Panc1 (cell line): ENCODE results near the gene SHANK1. TPM values are rescaled to one million over a fixed set of nuclear protein-coding genes. Genes with fewer than 3 reads are reported as not detected.

ENCODE experiments used
- ATAC-seq: fragments of 200-7000 bp; cut with Tn5 transposase; 2 replicates; pipeline ENCODE4 v1.9.1; 2020; ENCODE audit warnings: mild to moderate bottlenecking, moderate library complexity
- BruUV-seq: library from RNA; stranded (reverse); fragments of 400-500 nt; replicated peaks from 2 replicates; lab custom pipeline; 2021; lab: Mats Ljungman, UMichigan
- CTCF ChIA-PET: fragments of 300-600 bp; sonication (Branson Sonifier 250); formaldehyde crosslinking; loops from one replicate; lab custom pipeline; 2022; ENCODE audit warnings: antibody characterized with exemption; lab: Charles Lee
- POLR2A ChIA-PET: fragments of 300-600 bp; sonication (Branson Sonifier 250); formaldehyde crosslinking; loops from one replicate; lab custom pipeline; 2022; ENCODE audit warnings: antibody characterized with exemption; lab: Charles Lee
- DNase-seq: peaks from one replicate; pipeline ENCODE4 v3.0.0-alpha.2; 2010; ENCODE audit warnings: low read depth, low spot score
- H3K27ac ChIP-seq: 2 replicates; pipeline ENCODE4 v1.5.1; 2011; ENCODE audit warnings: mild to moderate bottlenecking, low read length, inconsistent platforms
- H3K27me3 ChIP-seq: fragments of 200-500 bp; sonication (Bioruptor generic); 2 replicates; pipeline ENCODE4 v1.6.0; 2014; ENCODE audit warnings: low read length, inconsistent platforms; ENCODE audit not compliant: control insufficient read depth, insufficient read depth
- H3K36me3 ChIP-seq: fragments of 200-500 bp; sonication (Bioruptor generic); 2 replicates; pipeline ENCODE4 v1.5.1; 2014; ENCODE audit warnings: inconsistent platforms, mild to moderate bottlenecking, low read length, moderate library complexity; ENCODE audit not compliant: control insufficient read depth, insufficient read depth
- H3K4me1 ChIP-seq: 2 replicates; pipeline ENCODE4 v1.5.1; 2011; ENCODE audit warnings: inconsistent platforms, mild to moderate bottlenecking, low read length, moderate library complexity; ENCODE audit not compliant: control insufficient read depth, insufficient read depth
- H3K4me3 ChIP-seq, 2 experiments: 2 replicates each; pipeline ENCODE4 v1.5.1; 2011 to 2012; ENCODE audit warnings: low read depth in 2 of 2, low read length in 2 of 2, mild to moderate bottlenecking in 2 of 2, inconsistent platforms in 1 of 2, moderate library complexity in 1 of 2
- H3K9me3 ChIP-seq: fragments of 200-500 bp; sonication (Bioruptor generic); 2 replicates; pipeline ENCODE4 v1.5.1; 2014; ENCODE audit warnings: low read depth, mild to moderate bottlenecking, inconsistent platforms, low read length, moderate library complexity; ENCODE audit not compliant: control insufficient read depth, insufficient read depth
- POLR2AphosphoS5 ChIP-seq: IDR thresholded peaks from 2 replicates; pipeline ENCODE4 v1.6.1; 2012; ENCODE audit warnings: mild to moderate bottlenecking, low read depth, low read length, moderate library complexity
- SIN3A ChIP-seq: IDR thresholded peaks from 2 replicates; pipeline ENCODE4 v1.6.1; 2012; ENCODE audit warnings: low read depth, mild to moderate bottlenecking, low read length, moderate library complexity, borderline replicate concordance; ENCODE audit not compliant: insufficient read depth
- TCF7L2 ChIP-seq: IDR thresholded peaks from 2 replicates; pipeline ENCODE4 v1.6.1; 2011; ENCODE audit warnings: mild to moderate bottlenecking, low read depth, low read length, inconsistent platforms
- in situ Hi-C: cut with HindIII; loops from 2 replicates; pipeline ENCODE4 v1.10.0; 2016; ENCODE audit warnings: low sequenced_read_pairs, low pct_unique_long_range_greater_than_20kb
- intact Hi-C: fragments of 100-400 bp; cut with micrococcal nuclease; formaldehyde crosslinking; loops from one replicate; pipeline ENCODE4 v1.10.0; 2022; ENCODE audit not compliant: unreplicated experiment
- total RNA-seq: library from RNA; stranded (reverse); gene quantifications from one replicate; pipeline ENCODE4 v1.2.1, GENCODE V29; 2021; ENCODE audit not compliant: unreplicated experiment
- TF ChIP-seq, protein P1 (sequence below), 2 experiments: IDR thresholded peaks; 2 replicates each; pipeline ENCODE4 v1.6.1; 2011 to 2012; ENCODE audit warnings: low read depth in 2 of 2, control low read depth in 1 of 2, low read length in 1 of 2, mild to moderate bottlenecking in 1 of 2, moderate library complexity in 1 of 2; ENCODE audit not compliant: insufficient read depth in 1 of 2
- TF ChIP-seq, protein P2 (sequence below): fragments of 450-650 bp; IDR thresholded peaks from 2 replicates; pipeline ENCODE4 v1.5.1; 2017; ENCODE audit warnings: mild to moderate bottlenecking

SHANK1 gene
- total RNA-seq, 1 experiment from 2014 or later: not detected

DNA sequence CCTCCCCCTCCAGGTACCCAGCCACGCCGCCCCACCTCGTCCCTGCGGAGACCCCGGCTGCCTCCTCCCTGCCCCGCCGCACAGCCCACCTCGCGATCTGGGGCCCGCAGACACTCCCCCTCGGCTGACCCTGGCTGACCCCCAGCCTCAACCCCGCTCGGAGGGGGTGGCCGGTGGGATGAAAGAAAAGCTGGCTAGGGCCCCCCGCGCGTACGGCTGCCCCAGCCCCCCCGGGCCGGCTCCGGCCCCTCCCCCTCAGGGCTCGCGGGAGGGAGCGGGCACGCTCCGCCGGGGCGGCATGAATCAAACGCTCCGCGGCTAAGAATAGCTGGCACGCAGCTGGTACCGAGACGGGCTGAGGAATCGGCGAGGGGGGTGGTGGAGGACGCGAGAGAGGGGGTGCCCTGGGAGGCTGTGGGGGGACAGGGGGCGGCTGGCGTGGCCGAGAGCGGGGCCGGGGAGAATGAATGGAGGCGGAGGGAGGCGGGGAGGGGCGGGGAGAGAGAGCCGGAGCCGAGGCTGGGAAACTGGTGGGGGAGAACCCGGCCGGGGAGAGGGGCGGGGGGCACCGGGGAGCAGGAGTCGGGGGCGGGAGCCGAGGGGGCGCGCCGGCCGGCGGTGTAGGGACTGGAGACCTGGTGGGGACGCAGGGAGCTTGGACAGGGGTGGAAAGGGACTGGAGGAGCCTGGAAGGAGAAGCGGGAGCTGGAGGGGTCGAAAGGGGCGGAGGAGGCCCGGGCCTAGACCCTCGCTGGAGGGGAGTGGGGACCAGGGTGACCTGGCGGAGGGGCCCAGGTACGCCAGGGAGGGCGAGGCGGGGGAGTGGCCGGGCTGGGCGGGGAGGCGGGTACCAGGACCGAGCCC lies 1.1 kb downstream of the SHANK1 start:
- CTCF ChIA-PET: interaction anchor here (0.5 kb wide), 1 partner anchor 30 kb away, joined by 17 read pairs; no protein-coding TSS in a partner anchor
- peaks cover 2% of the 10 kb centered on the region; the same call in 1 of the 2 replicates for H3K27me3 ChIP-seq
- in situ Hi-C loops: no loop called here

DNA sequence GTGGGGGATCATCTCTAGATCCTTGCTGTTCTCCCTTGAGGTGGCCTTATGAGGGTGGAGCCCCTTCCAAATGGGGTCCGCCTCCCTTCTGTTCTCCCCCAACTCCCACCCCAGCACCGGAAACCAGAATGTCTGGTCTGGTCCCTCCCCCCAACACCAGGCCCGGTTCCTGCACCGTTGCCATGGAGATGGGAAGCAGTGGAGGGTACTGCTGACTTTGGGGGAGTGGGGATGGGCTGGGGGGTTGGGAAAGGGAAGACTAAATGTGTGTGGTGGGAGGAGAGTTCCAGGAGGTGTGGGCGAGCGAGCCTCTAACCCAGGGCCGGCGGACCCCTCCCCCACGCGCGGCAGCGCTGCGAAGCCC lies 1.7 kb downstream of the SHANK1 start:
- no peak overlapping the region for H3K4me3 ChIP-seq
- ChIA-PET POLR2A (no interaction called here), CTCF (no interaction called here)
- H3K4me1 ChIP-seq: no peaks in the 10 kb centered on the region
- H3K9me3 ChIP-seq: no peaks in the 10 kb centered on the region
- TF ChIP-seq TCF7L2 (no peak), SIN3A (no peak), POLR2AphosphoS5 (no peak)
- TF ChIP-seq, protein P1, sequence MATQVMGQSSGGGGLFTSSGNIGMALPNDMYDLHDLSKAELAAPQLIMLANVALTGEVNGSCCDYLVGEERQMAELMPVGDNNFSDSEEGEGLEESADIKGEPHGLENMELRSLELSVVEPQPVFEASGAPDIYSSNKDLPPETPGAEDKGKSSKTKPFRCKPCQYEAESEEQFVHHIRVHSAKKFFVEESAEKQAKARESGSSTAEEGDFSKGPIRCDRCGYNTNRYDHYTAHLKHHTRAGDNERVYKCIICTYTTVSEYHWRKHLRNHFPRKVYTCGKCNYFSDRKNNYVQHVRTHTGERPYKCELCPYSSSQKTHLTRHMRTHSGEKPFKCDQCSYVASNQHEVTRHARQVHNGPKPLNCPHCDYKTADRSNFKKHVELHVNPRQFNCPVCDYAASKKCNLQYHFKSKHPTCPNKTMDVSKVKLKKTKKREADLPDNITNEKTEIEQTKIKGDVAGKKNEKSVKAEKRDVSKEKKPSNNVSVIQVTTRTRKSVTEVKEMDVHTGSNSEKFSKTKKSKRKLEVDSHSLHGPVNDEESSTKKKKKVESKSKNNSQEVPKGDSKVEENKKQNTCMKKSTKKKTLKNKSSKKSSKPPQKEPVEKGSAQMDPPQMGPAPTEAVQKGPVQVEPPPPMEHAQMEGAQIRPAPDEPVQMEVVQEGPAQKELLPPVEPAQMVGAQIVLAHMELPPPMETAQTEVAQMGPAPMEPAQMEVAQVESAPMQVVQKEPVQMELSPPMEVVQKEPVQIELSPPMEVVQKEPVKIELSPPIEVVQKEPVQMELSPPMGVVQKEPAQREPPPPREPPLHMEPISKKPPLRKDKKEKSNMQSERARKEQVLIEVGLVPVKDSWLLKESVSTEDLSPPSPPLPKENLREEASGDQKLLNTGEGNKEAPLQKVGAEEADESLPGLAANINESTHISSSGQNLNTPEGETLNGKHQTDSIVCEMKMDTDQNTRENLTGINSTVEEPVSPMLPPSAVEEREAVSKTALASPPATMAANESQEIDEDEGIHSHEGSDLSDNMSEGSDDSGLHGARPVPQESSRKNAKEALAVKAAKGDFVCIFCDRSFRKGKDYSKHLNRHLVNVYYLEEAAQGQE (IDR thresholded peaks at IDR 0.05; ENCODE audit: insufficient read depth in 1 of 2, low read depth in 2 of 2, low read length in 1 of 2): no peak
- TF ChIP-seq, protein P2, sequence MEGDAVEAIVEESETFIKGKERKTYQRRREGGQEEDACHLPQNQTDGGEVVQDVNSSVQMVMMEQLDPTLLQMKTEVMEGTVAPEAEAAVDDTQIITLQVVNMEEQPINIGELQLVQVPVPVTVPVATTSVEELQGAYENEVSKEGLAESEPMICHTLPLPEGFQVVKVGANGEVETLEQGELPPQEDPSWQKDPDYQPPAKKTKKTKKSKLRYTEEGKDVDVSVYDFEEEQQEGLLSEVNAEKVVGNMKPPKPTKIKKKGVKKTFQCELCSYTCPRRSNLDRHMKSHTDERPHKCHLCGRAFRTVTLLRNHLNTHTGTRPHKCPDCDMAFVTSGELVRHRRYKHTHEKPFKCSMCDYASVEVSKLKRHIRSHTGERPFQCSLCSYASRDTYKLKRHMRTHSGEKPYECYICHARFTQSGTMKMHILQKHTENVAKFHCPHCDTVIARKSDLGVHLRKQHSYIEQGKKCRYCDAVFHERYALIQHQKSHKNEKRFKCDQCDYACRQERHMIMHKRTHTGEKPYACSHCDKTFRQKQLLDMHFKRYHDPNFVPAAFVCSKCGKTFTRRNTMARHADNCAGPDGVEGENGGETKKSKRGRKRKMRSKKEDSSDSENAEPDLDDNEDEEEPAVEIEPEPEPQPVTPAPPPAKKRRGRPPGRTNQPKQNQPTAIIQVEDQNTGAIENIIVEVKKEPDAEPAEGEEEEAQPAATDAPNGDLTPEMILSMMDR: no peak
- in situ Hi-C loops (no loop called here), intact Hi-C loops (no loop called here)
- peaks cover 2% of the 10 kb centered on the region; the same call in 1 of the 2 replicates for H3K27me3 ChIP-seq
- H3K36me3 ChIP-seq: no peaks in the 10 kb centered on the region
- DNase-seq (no peak), ATAC-seq (no peak)
- H3K27ac ChIP-seq: no peak overlapping the region
- BruUV-seq: no TSS peak

More for the DNA sequence above, 1.1 kb downstream of the SHANK1 start:
- BruUV-seq: no TSS peak
- Histone ChIP-seq H3K27ac (no peak overlapping the region), H3K4me1 (no peaks in the 10 kb centered on the region), H3K9me3 (no peaks in the 10 kb centered on the region), H3K4me3 (no peak overlapping the region; a peak in 1 of 4 replicates), H3K36me3 (no peaks in the 10 kb centered on the region)
- DNase-seq (no peak), ATAC-seq (no peak)
- TF ChIP-seq, protein P1 (IDR thresholded peaks at IDR 0.05; ENCODE audit: insufficient read depth in 1 of 2, low read depth in 2 of 2, low read length in 1 of 2): no peak
- no peak for TF ChIP-seq SIN3A
- TF ChIP-seq TCF7L2: no peak
- TF ChIP-seq, protein P2: no peak
- no peak for TF ChIP-seq POLR2AphosphoS5
- POLR2A ChIA-PET: no interaction called here
- intact Hi-C loops: no loop called here
